ENCODE data around the gene PCDH15. TPM values are rescaled to one million over a fixed set of nuclear protein-coding genes. Genes with fewer than 3 reads are reported as not detected.

PCDH15 gene
- total RNA-seq, 1 donor from 2014 or later, result 2.1 TPM

- Histone ChIP-seq H3K4me3 (no peak overlapping the region), H3K36me3 (no peaks in the 10 kb centered on the region), H3K27ac (no peak overlapping the region), H3K27me3 (ENCODE audit: low read depth) (no peaks in the 10 kb centered on the region), H3K9me3 (no peaks in the 10 kb centered on the region), H3K4me1 (no peaks in the 10 kb centered on the region)
- no peak for TF ChIP-seq CTCF (IDR thresholded peaks at IDR 0.05)
- DNase-seq, result no peak
- no peak for ATAC-seq
- intact Hi-C loops (cut with DNase I), result no loop called here
Observed at GRCh38 chr10:53771701-53772100, 1029.3 kb downstream of the PCDH15 start.

- Histone ChIP-seq H3K27me3 (ENCODE audit: low read depth) (no peaks in the 10 kb centered on the region), H3K4me3 (no peak overlapping the region), H3K27ac (no peak overlapping the region), H3K9me3 (no peaks in the 10 kb centered on the region), H3K36me3 (no peaks in the 10 kb centered on the region), H3K4me1 (no peaks in the 10 kb centered on the region)
- no peak for TF ChIP-seq CTCF (IDR thresholded peaks at IDR 0.05)
- ATAC-seq (no peak), DNase-seq (no peak)
- intact Hi-C loops (cut with DNase I), result no loop called here
Observed at GRCh38 chr10:53770903-53771302, 1030.1 kb downstream of the PCDH15 start.

DNA sequence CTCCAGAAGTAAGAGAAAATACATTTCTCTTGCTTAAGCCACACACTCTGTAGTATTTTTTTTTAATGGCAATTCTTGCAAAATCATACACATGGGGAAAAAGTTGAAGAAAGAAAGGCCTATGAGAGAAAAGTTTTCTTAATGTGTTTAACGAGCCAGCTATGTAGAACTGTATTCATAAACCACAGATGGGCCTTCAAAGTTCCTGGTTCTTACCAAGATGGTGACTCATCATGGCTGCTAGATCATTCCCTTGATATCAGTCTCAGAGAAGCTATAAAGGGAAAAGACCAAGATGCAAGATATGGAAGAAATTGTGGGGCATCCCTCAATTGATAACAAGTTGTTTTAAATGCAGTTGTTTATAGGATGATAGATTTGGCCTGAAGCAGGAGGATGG, 1035.7 kb downstream of the PCDH15 start:
- intact Hi-C loops (cut with DNase I), result no loop called here
- Histone ChIP-seq H3K4me3 (no peak overlapping the region), H3K9me3 (no peaks in the 10 kb centered on the region), H3K36me3 (no peaks in the 10 kb centered on the region), H3K27ac (no peak overlapping the region), H3K27me3 (ENCODE audit: low read depth) (no peaks in the 10 kb centered on the region), H3K4me1 (no peaks in the 10 kb centered on the region)
- no peak for ATAC-seq
- no peak for TF ChIP-seq CTCF (IDR thresholded peaks at IDR 0.05)
- DNase-seq, result no peak

DNA sequence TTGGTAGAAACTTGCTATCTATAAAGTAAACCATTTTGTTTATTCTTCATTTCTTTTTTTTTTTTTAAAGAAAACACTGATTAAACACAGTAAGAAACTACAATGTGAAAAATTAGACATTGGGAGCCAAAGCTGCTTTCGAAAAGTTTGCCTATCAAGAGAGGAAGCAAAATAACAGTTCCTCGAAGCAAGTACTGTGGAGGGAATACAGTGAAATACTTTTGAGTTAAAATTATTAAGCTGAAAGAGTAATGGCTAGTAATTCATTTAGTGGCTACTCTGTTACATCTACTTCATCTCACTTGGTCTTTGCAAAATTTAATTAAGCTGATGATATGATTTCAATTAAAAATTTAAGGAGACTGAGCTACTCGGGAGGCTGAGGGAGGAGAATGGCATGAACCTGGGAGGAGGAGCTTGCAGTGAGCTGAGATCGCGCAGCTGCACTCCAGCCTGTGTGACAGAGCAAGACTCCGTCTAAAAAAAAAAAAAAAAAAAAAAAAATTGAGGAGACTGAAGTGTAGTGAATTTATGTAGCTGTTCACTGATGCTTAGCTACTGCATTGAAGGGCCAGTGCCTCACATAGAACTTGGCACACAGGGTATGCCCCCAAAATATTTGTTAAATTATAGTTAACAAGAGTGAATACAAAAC, 1046.3 kb downstream of the PCDH15 start:
- Histone ChIP-seq H3K4me1 (no peaks in the 10 kb centered on the region), H3K27me3 (ENCODE audit: low read depth) (no peaks in the 10 kb centered on the region), H3K4me3 (no peak overlapping the region), H3K9me3 (no peaks in the 10 kb centered on the region), H3K36me3 (no peaks in the 10 kb centered on the region), H3K27ac (no peak overlapping the region)
- no peak for TF ChIP-seq CTCF (IDR thresholded peaks at IDR 0.05)
- no peak for DNase-seq
- ATAC-seq, result no peak
- intact Hi-C loops (cut with DNase I), result no loop called here

Small RNA genes lying within 50 kb of the gene (microRNA-seq; reads per million reads assigned to microRNA genes)
- not detected for gene MIR548F1 (ENCODE audit: borderline number of aligned reads)
